Iris pigment epithelial cell (primary cell): ENCODE measurements around the gene SNX6.
"Not testable (repeated sequence)": the region's sequence is repeated elsewhere in the genome, so short reads cannot be mapped to it uniquely, and the experiment has no call there.

ENCODE experiments used
- DNase-seq: peaks from one replicate; pipeline ENCODE4 v3.0.0-alpha.2; 2011; ENCODE audit warnings: low read depth

Gene SNX6

GRCh38 chr14:34634360-34634771 lies 4.4 kb upstream of the SNX6 start:
- not testable (repeated sequence) for DNase-seq

DNA sequence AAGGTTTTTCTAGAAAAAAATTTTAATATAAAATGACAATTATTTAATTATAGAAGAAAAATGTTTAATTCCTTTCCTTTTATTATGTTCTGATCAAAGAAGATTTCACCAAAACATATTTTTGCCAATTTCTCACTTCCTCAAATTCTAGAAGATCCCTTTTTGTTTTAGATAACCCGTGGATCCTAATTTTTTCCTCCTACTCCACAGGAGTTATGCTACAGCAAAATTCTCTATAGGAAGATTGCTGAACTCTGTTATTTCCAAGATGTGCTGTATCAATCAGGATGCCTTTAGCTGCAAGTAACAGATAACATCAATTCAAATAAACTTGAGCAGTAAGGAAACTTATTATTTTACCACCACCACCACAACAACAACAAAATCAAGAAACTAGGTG lies 3.8 kb upstream of the SNX6 start:
- no peak for DNase-seq

- DNase-seq: no peak
These were observed 2.5 kb upstream of the SNX6 start for GRCh38 chr14:34632411-34632978.

GRCh38 chr14:34629344-34629656 lies 648 bp downstream of the SNX6 start:
- no peak for DNase-seq

- peak; percentile 37 for DNase-seq
These were observed 1.2 kb downstream of the SNX6 start for GRCh38 chr14:34628681-34629135.

DNA sequence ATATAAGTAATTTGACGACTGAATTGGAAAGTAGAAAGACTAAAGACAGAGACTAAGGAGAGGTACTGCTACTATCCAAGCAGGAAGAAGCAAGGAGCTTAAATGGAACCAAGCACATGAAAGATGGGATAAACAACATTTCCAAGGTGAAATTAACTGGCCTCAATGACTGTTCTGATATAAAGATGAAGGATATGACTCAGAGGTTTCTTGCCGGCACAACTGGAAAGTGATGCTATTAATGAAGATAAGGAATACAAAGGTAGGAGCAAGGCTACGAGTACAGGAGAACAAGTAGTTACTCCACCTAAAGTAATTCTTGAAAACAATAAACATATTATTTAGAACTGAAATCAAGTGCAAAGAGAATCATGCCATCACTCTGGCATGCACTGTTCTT lies 6.4 kb downstream of the SNX6 start:
- peak; percentile 55 for DNase-seq

- DNase-seq: peak; percentile 33
These were observed 9.1 kb downstream of the SNX6 start for GRCh38 chr14:34620839-34621238.

GRCh38 chr14:34620115-34620514 lies 9.8 kb downstream of the SNX6 start:
- no peak for DNase-seq

GRCh38 chr14:34619471-34619870 lies 10.5 kb downstream of the SNX6 start:
- no peak for DNase-seq

DNA sequence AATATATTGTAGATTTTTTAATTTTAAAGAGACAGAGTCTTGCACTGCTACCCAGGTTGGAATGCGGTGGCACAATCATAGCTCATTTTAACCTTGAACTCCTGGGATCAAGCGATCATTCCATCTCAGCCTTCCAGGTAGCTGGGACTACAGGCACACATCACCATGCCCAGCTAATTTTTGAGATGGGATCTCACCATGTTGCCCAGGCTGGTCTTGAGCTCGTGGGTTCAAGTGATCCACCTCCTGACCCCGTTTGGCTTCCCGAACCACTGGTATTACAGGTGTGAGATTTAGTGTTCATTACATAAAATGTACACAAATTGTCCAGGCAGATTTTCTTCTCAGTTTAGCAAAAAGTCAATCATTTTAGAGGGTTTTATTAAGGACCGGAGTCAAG lies 13.6 kb downstream of the SNX6 start:
- DNase-seq: no peak

- DNase-seq: no peak
These were observed 14.4 kb downstream of the SNX6 start for GRCh38 chr14:34615507-34615906.

DNA sequence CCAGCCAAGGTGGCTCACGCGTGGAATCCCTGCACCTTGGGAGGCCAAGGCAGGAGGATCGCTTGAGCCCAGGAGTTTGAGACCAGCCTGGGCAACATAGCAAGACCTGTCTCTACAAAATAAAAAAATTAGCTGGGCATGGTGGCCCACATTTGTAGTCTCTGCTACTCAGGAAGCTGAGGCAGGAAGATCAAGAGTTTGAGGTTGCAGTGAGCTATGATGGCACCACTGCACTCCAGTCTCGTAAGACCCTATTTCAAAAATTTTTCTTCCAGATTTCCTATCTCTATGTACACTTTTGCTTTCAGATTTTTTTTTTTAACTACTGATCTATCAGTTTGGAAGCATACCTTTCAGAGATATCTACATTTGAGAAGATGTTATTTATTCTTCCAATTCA lies 15.3 kb downstream of the SNX6 start:
- DNase-seq: no peak

- no peak for DNase-seq
These were observed 19.8 kb downstream of the SNX6 start for GRCh38 chr14:34610101-34610500.

DNA sequence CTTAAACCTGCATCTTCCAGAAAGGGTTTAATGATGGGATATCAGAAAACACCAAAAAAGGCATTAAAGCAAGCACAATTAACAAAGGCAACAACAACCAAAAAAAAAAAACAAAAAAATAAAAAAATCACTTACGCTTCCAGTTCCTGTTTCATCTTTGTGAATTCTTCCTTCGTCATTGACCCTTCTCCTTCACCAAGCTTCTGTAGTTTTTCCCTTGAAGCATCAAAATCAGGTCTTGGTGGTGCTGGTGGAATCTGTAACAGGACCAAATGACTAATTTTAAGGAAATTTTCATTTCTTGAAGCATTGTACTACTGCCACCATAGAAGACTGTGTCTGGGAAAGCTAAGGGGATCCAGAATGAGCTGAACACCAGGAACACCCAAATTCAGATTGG lies 24.5 kb downstream of the SNX6 start:
- DNase-seq: no peak

DNA sequence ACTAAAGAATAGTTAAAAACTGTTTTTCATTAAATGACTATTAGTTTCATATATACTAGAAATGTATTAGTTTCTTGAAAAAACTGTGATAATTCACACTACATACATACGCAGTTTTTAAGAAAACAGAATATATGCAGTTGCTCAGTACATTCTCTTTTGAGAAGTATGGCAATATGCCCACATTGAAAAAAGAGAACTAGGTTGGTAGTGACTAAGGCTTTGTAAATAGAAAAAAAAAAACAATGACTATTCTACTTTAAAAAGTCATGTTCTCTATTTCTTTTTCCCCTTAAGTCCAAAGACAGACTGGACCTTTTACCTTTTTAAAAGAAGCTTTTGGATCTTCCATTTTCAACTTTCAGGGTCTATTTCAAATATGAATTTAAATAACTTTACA lies 25.0 kb downstream of the SNX6 start:
- DNase-seq: no peak

DNA sequence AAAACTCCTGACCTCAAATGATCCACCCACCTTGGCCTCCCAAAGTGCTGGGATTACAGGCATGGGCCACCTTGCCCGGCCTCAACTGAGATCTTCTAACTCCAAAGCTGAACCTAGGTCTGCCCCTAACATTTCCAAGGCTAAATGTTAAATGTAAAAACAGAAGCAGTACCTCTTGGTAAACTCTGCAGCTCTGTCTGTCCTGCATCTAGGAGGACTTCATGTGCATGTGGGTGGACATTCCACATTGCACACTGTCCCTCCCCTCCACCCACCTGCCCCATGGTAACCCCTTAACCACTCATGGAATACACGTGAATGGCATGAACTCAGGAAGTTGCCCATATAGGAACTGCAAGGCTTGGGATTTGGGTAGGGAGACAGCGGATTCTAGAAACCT lies 33.1 kb downstream of the SNX6 start:
- DNase-seq: no peak

DNA sequence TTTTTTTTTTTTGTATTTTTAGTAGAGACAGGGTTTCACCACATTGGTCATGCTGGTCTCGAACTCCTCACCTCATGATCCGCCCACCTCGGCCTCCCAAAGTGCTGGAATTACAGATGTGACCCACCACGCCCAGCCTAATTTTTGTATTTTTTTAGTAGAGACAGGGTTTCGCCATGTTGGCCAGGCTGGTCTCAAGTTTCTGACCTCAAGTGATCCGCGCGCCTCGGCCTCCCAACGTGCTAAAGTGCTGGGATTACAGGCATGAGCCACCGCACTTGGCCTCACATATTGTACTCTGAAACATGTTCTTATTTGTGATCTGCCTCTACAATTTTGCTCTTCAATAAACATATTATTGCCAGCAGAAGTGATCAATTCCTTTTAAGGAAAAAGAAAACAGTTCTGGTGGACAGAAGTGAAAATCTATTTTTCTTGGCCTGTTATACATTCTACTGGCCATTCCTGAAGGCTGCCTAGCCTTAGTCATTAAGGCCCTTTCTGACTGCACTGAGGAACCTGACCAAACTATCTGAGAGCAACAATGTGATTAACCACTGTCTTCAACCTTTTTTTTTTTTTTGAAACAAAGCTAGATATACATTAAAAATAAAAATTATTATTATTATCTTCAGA lies 36.1 kb downstream of the SNX6 start:
- peak; percentile 87 for DNase-seq

DNA sequence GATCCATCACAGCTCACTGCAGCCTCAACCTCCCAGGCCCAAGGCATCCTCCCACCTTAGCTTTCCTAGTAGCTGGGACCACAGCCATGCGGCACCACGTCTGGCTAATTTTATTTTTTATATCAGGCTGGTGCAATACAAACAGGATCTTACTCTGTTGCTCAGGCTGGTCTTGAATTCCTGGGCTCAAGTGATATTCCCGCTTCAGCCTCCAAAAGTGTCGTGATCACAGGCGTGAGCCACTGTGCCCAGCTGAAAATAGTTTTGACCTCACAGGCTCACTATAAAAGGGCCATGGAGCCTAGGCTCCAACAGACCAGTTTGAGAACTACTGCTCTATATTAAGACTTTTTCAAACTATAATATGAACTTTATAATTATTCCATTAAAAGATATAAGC lies 37.3 kb downstream of the SNX6 start:
- no peak for DNase-seq

DNA sequence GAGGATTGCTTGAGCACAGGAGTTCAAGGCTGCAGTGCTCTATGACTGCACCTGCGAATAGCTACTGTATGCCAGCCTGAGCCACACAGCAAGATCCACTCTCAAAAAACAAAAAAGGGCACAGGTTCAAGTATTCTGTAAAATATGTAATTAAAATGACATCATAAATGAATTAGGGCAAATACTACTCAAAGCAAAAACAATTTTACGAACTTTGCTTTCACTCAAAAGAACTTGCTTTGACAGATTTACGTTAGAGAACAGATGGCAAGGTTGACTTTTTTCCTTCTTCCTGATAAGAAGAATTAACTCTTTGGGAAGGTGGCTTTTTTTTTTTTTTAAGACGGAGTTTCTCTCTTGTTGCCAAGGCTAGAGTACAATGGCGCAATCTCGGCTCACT lies 46.4 kb downstream of the SNX6 start:
- no peak for DNase-seq

GRCh38 chr14:34582117-34582680 lies 47.7 kb downstream of the SNX6 start:
- DNase-seq: no peak

GRCh38 chr14:34580381-34580780 lies 49.6 kb downstream of the SNX6 start:
- no peak for DNase-seq

DNA sequence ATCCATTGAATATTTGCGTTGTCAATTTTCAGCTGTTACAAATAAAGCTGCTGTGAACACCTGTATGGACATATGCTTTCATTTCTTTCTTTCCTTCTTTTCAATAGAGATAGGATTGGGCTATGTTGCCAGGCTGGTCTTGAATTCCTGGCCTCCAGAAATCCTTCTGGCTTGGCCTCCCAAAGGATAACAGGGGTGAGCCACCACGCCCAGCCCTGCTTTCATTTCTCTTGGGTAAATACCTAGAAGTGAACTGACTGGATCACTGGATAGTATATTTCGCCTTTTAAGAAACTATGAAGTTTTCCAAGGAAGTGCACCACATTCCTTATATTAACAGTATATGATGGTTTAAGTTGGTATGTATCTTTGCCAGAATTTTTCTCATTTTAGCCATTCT lies 58.2 kb downstream of the SNX6 start:
- DNase-seq: no peak

DNA sequence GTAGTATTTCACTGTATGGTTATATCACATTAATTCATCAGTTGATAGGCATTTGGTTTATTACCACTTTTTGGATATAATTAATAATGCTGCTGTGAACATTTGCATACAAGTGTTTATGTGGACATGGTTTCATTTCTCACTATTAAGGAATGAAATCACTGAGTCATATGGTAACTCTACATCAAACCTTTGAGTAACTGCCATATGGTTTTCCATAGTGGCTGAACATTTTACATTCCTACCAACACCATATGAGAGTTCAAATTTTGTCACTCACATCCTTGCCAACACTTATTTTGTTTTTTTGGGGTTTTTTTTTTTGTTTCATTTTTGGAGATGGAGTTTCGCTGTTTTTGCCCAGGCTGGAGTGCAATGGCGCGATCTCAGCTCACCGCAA lies 60.2 kb downstream of the SNX6 start:
- DNase-seq: no peak

- DNase-seq: no peak
These were observed 61.1 kb downstream of the SNX6 start for GRCh38 chr14:34568803-34569202.
